SU-DHL-6 (cell line): ENCODE data around the gene GPC3.

ENCODE experiments used
- H2AFZ ChIP-seq: fragments of 200-600 bp; sonication (generic); 2 replicates; pipeline ENCODE4 v1.6.1; 2014; ENCODE audit warnings: low read depth, mild to moderate bottlenecking, moderate library complexity, mixed read lengths, antibody characterized with exemption, low read length; ENCODE audit not compliant: severe bottlenecking
- H3F3A ChIP-seq: fragments of 200-600 bp; shearing (Covaris generic); 2 replicates; pipeline ENCODE4 v1.6.0; 2016; ENCODE audit warnings: antibody characterized with exemption, mild to moderate bottlenecking; ENCODE audit not compliant: insufficient read depth
- H3K27ac ChIP-seq: fragments of 200-600 bp; sonication (generic); 2 replicates; pipeline ENCODE4 v1.5.1; 2016; ENCODE audit warnings: low read depth, mild to moderate bottlenecking, low read length, moderate library complexity, mixed read lengths
- H3K27me3 ChIP-seq: fragments of 200-600 bp; sonication (generic), shearing (Covaris generic); 2 replicates; pipeline ENCODE4 v1.6.0; 2014; ENCODE audit warnings: mild to moderate bottlenecking, low read length
- H3K36me3 ChIP-seq: fragments of 200-600 bp; sonication (generic); 2 replicates; pipeline ENCODE4 v1.6.1; 2014; ENCODE audit warnings: mild to moderate bottlenecking, low read length, mixed read lengths
- H3K4me2 ChIP-seq: fragments of 300-600, 200-600 bp; shearing (Covaris generic), sonication (generic); 2 replicates; pipeline ENCODE4 v1.6.0; 2014; ENCODE audit warnings: low read length, low read depth, mild to moderate bottlenecking; ENCODE audit not compliant: poor library complexity, severe bottlenecking
- H3K4me3 ChIP-seq: fragments of 200-600 bp; sonication (generic); 2 replicates; pipeline ENCODE4 v1.5.1; 2014; ENCODE audit warnings: antibody characterized with exemption, low read length, mild to moderate bottlenecking, mixed read lengths; ENCODE audit not compliant: insufficient read depth, poor library complexity, severe bottlenecking
- H3K79me2 ChIP-seq: fragments of 200-600 bp; sonication (generic); 2 replicates; pipeline ENCODE4 v1.6.1; 2014; ENCODE audit warnings: mild to moderate bottlenecking, low read length, moderate library complexity; ENCODE audit not compliant: insufficient read depth
- H3K9ac ChIP-seq: fragments of 200-600 bp; sonication (generic); 2 replicates; pipeline ENCODE4 v1.7.0; 2014; ENCODE audit warnings: mild to moderate bottlenecking, low read length
- H3K9me2 ChIP-seq: fragments of 200-600 bp; sonication (generic); replicated peaks from 2 replicates; pipeline ENCODE4 v1.6.1; 2014; ENCODE audit warnings: low read length; ENCODE audit not compliant: insufficient read depth
- H3K9me3 ChIP-seq: fragments of 200-600 bp; sonication (generic); 2 replicates; pipeline ENCODE4 v1.6.1; 2014; ENCODE audit warnings: low read length, mixed read lengths; ENCODE audit not compliant: insufficient read depth
- H4K20me1 ChIP-seq: fragments of 200-600 bp; sonication (generic); 2 replicates; pipeline ENCODE4 v1.6.1; 2014; ENCODE audit warnings: low read depth, mild to moderate bottlenecking, antibody characterized with exemption, low read length, moderate library complexity, mixed read lengths
- EZH2phosphoT487 ChIP-seq: fragments of 200-600 bp; sonication (generic), shearing (Covaris generic); conservative IDR thresholded peaks from 2 replicates; pipeline ENCODE4 v1.6.1; 2018; ENCODE audit warnings: mild to moderate bottlenecking, antibody characterized with exemption, low read length, moderate library complexity, mixed read lengths
- TF ChIP-seq, protein P1 (sequence below): fragments of 200-600 bp; sonication (generic); IDR thresholded peaks from one replicate; pipeline ENCODE4 v1.5.1; 2017; ENCODE audit warnings: antibody characterized with exemption, mild to moderate bottlenecking, low read length, moderate library complexity; ENCODE audit not compliant: insufficient read depth, poor library complexity, severe bottlenecking

GPC3 gene

DNA sequence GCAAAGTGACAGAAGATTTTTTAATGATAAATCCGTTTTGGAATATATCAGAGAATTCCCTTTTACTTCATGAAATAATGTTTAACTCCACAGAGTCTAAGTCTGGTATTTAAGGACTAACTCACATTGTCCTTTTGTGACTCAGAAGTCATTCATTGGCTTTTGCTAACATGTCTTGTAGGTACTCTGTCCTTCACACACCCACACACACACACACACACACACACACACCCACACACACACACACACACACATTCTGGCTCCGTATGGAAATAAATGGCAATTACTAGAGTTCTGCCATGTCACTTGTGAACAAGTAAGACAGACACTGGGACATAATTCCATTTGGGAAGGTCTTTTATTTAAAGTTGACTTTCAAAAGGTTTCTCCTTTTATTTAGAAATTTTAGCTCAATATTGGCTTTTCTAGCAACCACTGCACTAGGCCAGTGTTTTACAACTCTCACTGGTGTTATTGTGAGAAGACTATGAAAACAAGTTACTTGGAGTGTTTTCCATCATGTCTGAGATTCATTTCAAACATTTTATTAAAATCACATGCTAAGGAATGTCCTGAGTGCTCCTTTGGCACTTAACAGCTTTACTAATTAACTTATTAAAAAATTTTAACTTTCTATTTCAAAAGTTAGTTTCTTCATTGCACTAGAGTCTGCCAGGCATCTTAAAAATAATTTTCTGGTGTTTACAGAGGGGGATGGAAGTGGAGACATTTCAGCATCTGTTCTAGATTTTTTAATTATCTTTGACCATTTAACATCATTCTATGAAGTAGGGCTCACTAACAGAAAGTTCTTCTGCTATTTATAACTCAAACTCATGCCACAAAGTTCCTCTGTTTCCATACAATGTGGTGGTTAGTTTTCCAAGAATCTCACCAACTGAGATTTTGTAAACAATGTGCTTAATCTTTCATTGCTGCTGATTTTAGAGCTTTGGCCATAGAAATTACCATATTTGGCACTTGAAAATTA, 329.8 kb downstream of the GPC3 start:
- TF ChIP-seq, protein P1, sequence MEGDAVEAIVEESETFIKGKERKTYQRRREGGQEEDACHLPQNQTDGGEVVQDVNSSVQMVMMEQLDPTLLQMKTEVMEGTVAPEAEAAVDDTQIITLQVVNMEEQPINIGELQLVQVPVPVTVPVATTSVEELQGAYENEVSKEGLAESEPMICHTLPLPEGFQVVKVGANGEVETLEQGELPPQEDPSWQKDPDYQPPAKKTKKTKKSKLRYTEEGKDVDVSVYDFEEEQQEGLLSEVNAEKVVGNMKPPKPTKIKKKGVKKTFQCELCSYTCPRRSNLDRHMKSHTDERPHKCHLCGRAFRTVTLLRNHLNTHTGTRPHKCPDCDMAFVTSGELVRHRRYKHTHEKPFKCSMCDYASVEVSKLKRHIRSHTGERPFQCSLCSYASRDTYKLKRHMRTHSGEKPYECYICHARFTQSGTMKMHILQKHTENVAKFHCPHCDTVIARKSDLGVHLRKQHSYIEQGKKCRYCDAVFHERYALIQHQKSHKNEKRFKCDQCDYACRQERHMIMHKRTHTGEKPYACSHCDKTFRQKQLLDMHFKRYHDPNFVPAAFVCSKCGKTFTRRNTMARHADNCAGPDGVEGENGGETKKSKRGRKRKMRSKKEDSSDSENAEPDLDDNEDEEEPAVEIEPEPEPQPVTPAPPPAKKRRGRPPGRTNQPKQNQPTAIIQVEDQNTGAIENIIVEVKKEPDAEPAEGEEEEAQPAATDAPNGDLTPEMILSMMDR: no peak
- no peak for TF ChIP-seq EZH2phosphoT487
- Histone ChIP-seq H3K27me3 (no peaks in the 10 kb centered on the region), H3K4me3 (no peak overlapping the region), H3K4me2 (no peak overlapping the region), H3K36me3 (no peaks in the 10 kb centered on the region), H3K79me2 (no peaks in the 10 kb centered on the region), H4K20me1 (no peaks in the 10 kb centered on the region), H3K27ac (no peak overlapping the region), H2AFZ (no peak overlapping the region), H3K9me2 (no peaks in the 10 kb centered on the region), H3F3A (no peaks in the 10 kb centered on the region), H3K9ac (no peak overlapping the region), H3K9me3 (no peaks in the 10 kb centered on the region)

DNA sequence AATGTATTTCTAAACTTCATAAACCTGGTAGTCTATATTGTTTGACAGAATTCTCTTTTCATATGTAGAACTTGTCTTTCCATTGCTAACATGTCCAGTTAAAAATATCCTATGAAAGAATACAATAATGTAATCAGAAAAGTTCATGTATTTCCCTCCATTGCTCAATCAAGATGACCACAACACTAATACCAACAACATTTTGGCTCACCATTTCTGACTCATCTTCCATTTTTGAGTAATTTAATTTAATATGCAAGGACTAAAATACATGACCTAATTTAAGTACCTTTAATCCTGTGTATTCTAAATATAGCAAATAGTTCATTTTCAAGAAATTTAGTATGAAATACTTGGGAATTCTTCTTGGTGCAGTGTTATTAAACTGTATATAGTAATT, 330.6 kb downstream of the GPC3 start:
- no peaks in the 10 kb centered on the region for H4K20me1 ChIP-seq
- H3K9ac ChIP-seq: no peak overlapping the region
- H3K4me2 ChIP-seq: no peak overlapping the region
- no peaks in the 10 kb centered on the region for H3K79me2 ChIP-seq
- no peak overlapping the region for H3K4me3 ChIP-seq
- no peaks in the 10 kb centered on the region for H3F3A ChIP-seq
- H3K36me3 ChIP-seq: no peaks in the 10 kb centered on the region
- TF ChIP-seq, protein P1: no peak
- TF ChIP-seq EZH2phosphoT487: no peak
- H3K27ac ChIP-seq: no peak overlapping the region
- H3K9me3 ChIP-seq: no peaks in the 10 kb centered on the region
- H2AFZ ChIP-seq: no peak overlapping the region
- H3K27me3 ChIP-seq: no peaks in the 10 kb centered on the region
- H3K9me2 ChIP-seq: no peaks in the 10 kb centered on the region

DNA sequence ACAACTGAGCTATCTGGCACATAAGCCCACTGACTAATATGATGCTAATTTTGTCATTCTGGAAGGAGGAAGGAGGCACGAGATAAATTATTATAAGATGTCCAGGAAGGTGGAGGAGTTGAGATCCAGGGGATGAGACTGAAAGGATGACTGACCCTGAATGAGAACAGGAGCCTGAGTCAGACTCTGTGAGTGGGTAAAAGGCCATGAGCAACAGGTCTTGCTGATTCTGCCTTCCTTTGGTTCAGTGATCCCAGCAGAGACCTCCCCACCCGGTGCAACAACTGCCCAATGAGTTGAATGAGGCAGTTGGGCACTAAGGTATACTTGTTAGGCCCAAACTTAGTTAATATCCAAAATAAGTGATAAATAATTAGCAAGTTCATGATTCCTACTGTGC, 332.0 kb downstream of the GPC3 start:
- H3K4me2 ChIP-seq: no peak overlapping the region
- no peaks in the 10 kb centered on the region for H4K20me1 ChIP-seq
- no peak for TF ChIP-seq EZH2phosphoT487
- TF ChIP-seq, protein P1: no peak
- H3K4me3 ChIP-seq: no peak overlapping the region
- no peaks in the 10 kb centered on the region for H3K79me2 ChIP-seq
- no peak overlapping the region for H3K9ac ChIP-seq
- H2AFZ ChIP-seq: no peak overlapping the region
- no peaks in the 10 kb centered on the region for H3K9me3 ChIP-seq
- H3F3A ChIP-seq: no peaks in the 10 kb centered on the region
- H3K9me2 ChIP-seq: no peaks in the 10 kb centered on the region
- no peak overlapping the region for H3K27ac ChIP-seq
- no peaks in the 10 kb centered on the region for H3K27me3 ChIP-seq
- no peaks in the 10 kb centered on the region for H3K36me3 ChIP-seq
